DMS153 treated with DMSO at 0.1 percent for 48 hours (cell line): ENCODE results near the gene SBNO2.

Experiments
- DNase-seq: peaks from one replicate; lab custom pipeline; 2025; ENCODE audit not compliant: unreplicated experiment; lab: John Stamatoyannopoulos, UW

The SBNO2 gene

GRCh38 chr19:1074544-1075283 is 99.4 kb downstream of the SBNO2 start:
- DNase-seq, result peak; percentile 31

- DNase-seq, result no peak
Observed at GRCh38 chr19:1073956-1074517, 100.0 kb downstream of the SBNO2 start.

- DNase-seq, result no peak
Observed at GRCh38 chr19:1073063-1073955, 100.8 kb downstream of the SBNO2 start.

GRCh38 chr19:1072371-1073015 is 101.6 kb downstream of the SBNO2 start:
- no peak for DNase-seq

- DNase-seq, result no peak
Observed at GRCh38 chr19:1070931-1071791, 102.9 kb downstream of the SBNO2 start.

GRCh38 chr19:1070576-1070930 is 103.5 kb downstream of the SBNO2 start:
- no peak for DNase-seq

- DNase-seq, result no peak
Observed at GRCh38 chr19:1069009-1069779, 104.9 kb downstream of the SBNO2 start.

- no peak for DNase-seq
Observed at GRCh38 chr19:1068009-1069001, 105.8 kb downstream of the SBNO2 start.

GRCh38 chr19:1067341-1067957 is 106.6 kb downstream of the SBNO2 start:
- no peak for DNase-seq

- no peak for DNase-seq
Observed at GRCh38 chr19:1066748-1067340, 107.2 kb downstream of the SBNO2 start, which contains the start of gene ARHGAP45. TSS of gene ARHGAP45 (plus strand) at chr19:1067167. CDS start at chr19:1067406, 239 bp downstream.

GRCh38 chr19:1066251-1066747 is 107.8 kb downstream of the SBNO2 start:
- DNase-seq, result no peak

GRCh38 chr19:1065606-1066109 is 108.4 kb downstream of the SBNO2 start:
- DNase-seq, result no peak

GRCh38 chr19:1064661-1065605 is 109.1 kb downstream of the SBNO2 start:
- no peak for DNase-seq

GRCh38 chr19:1063909-1064660 is 110.0 kb downstream of the SBNO2 start:
- no peak for DNase-seq
